Stimulated activated CD4-positive, alpha-beta T cell treated with anti-CD3 and anti-CD28 coated beads, Interleukin-12 subunit alpha, Interleukin-12 subunit beta, amount 100 ng/mL, for 24 hours (primary cell): ENCODE data around the gene GRM8.

Experiments used
- DNase-seq, 2 experiments: peaks; one replicate each; pipeline ENCODE4 v3.0.0-alpha.2; 2020; ENCODE audit warnings: low read depth in 2 of 2

The GRM8 gene

DNA sequence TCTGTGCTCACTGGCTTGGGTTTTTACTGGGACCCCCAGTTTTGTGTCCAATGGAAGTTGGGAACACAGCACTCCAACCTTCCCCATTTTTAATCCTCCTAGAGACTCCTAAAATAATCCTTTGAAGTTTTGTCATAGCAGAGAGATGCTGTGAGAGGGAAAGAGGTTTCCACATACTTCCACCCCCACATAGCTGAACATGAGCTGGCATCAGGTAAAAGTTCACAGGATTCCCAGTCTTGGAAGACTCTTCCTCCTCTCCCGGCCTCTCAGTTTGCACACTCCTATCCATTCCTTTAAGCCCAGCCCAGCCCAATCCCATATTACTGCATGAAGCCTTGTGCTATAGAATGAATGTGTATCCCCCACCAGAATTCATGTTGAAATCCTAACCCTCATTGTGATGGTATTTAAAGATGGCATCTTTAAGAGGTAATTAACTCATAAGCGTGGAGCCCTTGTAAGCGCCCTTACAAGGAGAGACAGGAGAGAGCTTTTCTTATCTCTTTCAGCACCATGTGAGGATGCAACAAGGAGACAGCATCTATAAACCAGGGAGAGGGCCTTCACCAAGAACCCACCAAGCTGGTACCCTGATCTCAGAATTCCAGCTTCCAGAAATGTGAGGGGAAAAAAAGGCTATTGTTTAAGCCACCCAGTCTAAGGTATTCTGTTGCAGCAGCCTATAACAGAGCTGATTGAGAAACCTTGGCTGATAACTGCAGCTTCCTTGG lies 22.4 kb downstream of the GRM8 start:
- no peak for DNase-seq

DNA sequence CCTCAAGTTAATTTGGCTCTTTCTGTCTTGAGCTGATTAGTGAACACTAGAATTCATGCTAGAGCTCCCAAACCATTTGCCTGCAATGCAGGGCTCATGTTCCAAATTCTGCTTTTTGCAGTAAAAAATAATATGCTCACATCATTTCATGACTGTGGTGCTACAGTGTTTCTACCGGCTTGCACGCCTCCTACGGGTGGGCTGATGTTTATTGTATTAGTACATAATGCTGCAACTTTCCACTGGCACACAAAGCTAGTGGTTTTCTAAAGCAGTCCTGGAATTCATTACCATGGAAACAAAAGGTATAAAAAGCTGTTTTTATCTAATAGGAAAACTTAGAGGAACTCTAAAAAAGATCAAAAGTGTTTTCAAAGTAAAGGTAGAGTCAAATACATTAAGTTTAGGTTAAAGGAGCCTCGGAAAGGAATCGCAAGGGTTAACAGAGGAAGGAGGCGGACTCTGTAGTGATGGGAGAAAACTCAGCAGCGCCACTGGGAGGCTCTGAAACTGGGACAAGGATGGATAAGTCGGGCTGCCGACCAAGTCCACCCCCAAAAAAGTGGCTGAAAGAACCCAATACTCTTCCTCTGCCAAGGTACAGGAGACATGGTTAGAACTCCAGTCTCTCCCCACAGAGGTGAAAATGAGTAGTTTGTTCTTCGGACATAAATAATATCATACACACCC lies 25.9 kb downstream of the GRM8 start:
- DNase-seq: no peak

DNA sequence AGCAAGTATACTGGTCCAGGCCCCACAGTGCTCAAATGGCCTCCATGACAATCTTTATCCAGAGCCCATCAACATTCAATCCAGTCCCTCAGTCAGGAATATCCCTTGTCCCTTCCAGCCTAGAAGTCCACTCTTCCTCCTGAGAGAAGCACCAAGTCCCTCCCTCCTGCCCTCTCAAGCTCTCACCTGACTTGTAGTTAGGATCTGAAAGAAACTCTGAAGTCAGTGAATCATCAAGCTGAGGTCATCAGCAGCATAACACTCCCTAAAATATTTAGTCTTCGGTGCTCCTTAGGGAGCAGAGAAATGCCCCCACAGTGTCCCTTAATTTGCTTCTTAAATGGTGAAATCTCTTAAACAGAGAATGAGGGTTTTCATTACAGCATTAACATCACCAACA lies 31.0 kb downstream of the GRM8 start:
- no peak for DNase-seq

DNA sequence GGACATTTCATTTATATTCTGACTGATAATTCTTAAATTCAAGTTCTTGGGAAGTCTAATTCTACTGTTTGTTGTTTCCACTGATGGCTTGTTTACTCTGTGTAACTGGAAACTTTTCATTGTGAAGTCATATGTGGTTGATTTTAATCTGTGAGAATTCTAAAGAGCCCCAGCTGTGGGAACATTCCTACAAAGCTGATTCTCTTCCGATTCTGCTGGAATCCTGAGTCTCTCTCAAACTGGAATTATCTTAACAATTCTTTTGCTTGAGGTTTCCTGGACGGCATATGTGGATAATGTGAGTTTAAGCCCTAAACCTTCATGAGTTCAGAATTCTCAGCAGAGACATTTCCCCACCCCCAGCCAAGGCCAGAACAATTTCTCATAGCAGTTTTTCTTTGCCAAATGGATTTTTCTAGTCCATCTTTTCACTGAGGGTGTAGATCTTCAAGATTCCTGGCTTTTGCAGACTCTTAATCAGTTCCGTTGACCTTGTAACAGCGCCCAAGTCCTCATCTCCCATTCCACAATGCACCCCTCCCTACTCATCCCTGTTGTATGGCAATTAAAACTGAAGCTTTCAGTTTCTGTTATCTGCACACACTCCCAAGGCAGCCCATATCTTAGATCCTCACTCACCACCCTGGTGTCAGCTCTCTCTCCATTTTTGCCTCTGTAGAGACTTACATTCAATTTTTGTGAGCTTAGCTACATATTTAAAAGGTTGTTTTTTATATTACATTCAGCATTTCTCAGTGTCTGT lies 37.6 kb downstream of the GRM8 start:
- DNase-seq: no peak

DNA sequence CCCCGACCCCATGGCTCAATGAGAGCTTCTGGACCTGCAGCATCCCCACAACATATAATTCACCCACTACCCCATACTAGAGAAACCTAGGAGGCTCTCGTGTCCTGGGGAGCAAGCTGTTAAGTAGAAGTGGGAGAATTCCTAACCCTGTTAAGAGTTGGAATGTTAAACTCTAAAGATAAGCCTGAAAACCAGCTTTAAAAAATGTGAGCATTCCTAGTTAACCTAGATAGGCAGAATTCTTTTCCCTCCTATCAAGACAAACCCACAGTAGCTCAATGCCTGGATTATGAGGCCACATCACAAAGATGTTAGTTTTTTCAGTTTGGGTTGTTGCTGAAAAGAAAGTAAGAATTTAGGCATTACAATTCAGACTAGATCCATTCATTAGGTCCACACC lies 42.9 kb downstream of the GRM8 start:
- DNase-seq: no peak

DNA sequence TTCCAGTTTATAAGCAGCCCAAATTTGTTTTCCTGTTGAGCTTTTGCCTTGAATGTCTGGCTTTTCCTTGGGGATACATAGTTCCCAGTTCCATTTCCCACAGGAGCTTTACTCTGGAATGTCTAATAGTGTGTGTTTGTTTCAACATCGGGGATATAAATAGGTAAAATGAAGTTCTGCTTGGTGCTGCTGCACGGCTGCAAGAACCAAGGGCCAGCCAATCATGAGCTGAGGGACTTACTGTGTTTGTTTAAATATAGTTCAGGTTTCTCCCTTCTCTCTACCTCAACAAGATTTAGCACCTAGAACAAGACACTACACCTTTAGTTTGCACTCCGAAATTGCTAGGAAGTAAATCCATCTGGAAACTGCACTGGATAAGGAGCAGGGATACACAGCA lies 43.9 kb downstream of the GRM8 start:
- DNase-seq: no peak

DNA sequence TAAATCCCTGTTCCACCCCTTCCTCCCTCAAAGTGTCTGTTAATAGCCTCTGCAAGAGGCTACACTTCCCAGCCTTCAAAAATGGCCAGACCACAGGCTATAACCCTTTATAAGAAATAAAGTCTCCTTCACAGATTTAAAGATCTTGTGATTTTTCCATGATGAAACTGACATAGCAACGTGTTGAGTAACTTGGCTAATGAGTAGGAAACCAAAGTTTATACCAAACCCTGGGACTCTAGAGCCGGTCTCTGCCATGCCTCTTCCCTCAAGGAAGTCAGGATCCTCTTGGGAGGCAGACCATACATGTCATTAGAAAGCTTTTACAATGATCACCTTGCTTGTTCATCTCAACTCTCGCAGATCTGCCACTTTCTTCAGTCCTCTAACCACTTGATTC lies 44.4 kb downstream of the GRM8 start:
- no peak for DNase-seq

DNA sequence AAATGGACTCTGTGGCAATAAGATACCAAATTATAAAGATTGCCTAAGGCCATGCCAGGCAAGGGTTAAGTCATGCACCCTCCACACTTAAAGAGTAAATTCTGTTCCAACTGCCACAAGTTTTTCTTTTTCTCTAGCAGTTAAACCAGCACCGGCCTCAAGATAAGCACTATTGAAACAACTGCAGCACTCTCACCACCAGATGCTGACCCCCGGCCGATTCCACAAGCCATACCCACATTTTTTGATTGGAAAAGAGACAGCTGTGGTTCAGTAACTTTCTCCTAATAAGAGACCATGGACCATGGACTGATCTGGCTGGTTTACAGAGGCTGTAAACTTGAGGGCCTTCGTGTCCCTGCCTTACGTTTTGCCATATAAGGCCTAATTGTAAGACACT lies 44.9 kb downstream of the GRM8 start:
- no peak for DNase-seq

DNA sequence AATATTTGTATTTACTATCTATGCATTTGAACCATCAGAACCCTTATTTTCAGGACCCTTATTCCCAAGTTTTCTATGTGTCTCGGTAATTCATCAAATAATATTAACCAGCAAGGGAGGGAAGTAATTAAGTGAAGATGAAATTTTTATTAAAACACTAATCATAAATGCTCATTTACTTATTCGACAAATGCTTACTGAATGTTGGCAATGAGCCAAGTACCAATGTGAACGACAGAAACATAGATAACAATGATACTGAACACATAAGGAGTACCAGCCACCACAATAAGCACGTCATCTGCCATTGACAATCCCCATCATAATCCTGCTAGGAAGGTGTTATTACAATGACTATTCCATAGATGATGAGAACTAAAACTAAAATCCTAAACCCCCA lies 45.5 kb downstream of the GRM8 start:
- DNase-seq: no peak

DNA sequence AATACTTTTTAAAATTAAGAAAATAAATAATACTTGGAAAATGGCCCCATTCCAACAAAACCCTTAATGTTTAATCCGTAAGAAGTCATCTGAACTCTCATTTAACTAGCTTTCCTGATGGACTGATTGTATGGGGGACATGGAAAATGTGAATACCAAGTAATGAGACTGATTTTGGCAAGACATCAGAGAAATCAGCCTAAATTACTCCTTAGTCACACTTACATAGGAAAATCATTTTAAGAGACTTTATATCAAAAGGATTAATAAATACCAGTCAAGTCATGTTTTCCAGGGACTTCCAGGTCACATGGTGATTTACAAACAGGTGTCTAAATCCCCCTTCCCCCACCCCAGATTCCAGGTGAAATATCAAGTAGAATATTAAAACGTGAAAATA lies 58.2 kb downstream of the GRM8 start:
- DNase-seq: no peak

DNA sequence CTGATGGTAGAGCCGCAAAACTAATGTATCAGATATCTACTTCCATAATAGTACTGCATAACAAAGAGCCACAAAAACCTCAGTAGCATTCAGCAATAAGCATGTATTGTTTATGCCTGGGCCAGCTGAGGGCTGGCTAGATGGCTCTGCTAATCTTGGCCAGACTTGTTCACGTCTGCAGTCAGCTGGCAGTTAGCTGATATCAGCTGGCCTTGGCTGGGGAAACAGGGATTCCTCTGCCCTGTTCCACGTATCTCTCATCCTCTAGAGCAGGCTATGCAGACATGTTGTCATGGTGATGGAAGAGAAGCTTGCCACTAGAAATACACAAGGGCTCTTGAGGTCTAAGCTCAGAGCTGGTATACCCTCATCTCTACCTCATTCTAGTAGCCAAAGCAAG lies 62.9 kb downstream of the GRM8 start:
- DNase-seq: no peak

DNA sequence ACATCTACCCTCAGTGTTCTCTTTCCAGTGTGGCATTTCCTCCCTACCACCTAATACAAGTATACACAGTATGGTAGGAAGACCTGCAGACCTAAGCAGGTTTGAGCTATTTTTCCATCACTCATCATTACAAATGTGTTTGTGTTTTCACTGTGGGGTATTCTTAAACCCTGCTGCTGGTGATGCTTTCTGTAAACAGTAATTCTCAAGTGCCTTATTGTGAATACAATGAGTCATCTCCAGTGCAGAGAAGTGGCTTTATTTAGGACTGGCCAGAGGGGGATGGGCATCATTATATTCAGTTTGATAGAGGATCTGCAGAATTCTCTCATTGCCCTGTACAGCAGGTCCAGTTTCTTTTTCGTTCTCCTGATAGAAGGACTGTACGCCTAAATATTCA lies 63.7 kb downstream of the GRM8 start:
- no peak for DNase-seq

DNA sequence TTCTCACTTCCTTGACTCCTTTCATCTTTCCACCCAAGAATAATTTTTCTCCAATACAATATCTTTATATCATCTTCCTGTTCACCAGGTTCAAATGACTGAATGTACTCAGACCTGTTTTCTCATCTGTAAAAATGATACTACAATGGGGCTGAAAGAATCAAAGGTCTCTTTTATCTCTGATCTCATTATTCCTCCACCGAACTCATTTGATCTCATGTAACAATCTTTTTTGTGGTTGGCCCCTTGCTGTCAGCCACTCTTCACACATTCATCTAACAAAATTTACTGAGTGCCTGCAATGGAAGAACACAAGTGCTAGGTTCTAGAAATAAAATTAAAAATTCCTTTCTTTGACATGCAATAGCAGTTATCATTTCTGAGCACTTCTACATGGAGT lies 65.0 kb downstream of the GRM8 start:
- no peak for DNase-seq

DNA sequence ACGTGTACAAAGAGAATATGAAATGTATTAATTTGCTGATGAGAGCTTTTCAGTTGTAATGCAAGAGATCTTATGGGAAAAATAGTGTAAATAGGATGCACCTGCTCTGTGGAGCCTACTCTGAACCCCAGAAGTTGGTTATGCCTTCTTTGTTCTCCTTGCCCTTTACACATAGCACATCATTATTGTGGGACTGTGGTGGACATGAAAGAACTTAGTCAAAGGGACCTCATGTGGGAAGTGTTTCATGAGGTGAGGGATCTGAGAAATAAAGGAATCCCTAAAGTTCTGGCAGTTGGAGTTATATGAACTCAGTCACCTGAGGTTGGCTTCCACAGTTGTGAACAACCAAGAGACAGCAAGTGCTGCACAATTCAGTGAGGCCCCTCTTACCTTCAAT lies 66.1 kb downstream of the GRM8 start:
- no peak for DNase-seq

DNA sequence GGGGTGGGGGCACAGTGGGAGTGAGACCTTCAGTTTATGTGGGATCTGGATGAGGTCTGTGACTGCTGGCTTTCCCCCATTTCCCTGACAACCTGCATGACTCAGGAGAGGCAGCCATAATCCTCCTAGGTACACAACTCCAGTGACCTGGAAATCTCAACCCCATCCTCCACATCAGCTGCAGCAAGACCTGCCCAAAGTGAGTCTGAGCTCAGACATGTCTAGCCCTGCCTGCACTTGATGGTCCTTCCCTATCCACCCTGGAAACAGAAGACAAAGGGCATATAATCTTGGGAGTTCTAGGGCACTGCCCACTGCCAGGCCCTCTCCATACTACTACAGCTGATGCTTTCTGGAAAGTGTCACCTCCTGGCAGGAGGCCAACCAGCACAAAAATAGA lies 75.6 kb downstream of the GRM8 start:
- DNase-seq: no peak

DNA sequence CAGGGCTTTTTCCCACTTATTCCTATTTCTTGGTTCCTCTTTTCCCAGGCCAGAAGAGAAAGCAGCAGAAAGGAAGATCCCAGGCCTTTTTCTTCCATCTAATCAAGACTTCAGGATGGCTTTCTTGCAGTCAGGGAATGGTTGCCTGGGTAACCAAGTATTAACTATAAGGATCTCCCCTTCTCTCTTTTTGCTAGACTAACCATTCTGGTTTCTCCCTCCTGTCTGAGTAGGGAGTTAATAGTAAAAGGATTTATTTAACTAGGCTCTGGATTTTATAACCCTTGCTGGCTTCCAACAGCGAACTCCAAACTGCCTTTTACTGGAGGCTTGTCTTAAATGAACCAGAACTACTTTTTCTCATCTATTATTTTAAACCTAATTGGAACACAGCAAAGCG lies 90.4 kb downstream of the GRM8 start:
- no peak for DNase-seq

DNA sequence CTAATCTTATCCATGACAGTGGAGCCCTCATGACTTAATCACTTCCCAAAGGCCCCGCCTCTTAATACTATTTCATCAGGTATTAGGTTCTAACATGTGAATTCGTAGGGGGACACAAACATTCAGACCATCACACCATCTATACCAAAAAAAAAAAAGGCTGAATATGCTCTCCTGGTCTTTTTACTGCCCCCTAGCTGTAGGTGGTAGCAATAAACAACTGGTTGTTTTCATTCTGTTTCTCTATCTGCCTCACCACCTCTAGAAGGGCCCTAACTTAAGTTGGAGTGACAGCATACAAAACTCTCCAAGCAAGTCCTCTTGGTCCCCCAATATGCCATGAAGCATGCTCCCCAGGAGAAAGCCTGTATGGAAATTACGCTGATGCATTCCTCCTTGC lies 94.1 kb downstream of the GRM8 start:
- DNase-seq: no peak

DNA sequence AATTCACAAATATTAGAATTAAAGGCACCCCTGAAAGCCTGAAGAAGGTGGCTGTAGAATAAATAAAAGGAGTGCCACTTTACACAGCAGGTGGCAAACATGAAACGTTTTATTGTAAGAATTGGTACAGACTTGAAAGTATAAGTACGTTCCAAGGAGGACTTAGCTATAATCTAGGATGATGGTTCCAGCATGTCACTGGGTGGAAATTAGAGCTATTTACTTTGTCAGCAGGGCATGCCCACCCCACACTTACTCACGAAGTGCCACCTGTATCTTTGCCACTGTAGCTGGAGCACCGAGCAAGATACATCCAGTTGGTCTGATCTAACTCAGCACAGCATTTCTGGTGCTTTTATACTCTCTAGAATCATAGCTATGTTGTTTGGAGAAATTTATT lies 97.8 kb downstream of the GRM8 start:
- no peak for DNase-seq

DNA sequence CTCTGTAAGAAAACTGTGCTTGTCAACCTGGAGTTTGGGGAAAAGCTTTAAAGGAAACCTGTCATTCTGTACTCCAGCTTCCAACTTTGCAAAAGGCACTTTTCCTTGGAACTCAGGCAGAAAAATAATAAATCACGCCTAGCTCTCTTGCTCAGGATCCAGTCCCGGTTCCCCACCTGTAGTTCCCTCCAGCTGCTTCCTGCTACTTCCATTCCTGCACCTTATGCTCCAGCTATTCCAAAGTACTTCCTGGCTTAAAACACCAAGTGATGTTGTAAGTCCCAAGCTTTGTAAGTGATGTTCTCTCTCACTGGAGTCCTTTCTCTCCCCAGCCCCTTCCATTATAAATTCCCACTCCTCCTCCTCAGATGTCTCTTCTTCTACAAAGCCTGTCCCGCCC lies 98.6 kb downstream of the GRM8 start:
- no peak for DNase-seq

DNA sequence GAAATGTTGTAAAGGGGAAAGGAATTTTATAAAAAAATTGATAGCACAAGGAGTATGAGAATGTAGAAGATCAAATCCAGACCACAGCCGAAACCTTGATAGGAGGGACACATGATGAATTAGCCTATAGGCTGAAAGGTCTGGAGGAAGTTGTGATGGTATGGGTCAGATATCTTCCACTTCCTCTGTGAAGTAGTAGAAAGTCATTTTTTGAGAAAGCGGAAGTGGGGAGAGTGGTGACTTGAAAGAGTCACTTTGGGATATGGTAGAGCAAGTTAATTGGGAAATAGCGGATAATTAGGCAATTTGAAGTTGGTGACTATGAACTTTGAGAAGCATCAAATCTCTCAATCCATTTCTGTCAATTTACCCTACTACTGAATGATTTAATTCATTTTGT lies 99.4 kb downstream of the GRM8 start:
- DNase-seq: no peak

DNA sequence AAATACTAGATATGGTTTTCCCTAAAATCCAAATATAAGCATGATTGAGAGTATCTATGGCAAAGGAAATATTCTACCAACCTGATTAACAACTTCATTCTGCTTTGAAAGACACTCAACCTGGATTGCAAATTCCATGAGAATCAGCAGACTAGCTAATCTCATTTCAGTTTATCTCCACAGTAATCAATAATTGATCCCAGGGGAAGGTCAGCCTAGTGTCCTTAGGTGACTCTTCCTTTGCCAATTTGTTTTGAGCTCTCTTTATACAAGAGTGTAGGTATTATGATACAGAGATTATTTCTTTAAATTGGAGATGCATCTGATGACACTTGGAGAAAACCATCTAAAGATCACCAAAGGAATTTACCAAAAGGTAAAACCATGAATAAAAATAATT lies 100.3 kb downstream of the GRM8 start:
- DNase-seq: no peak

DNA sequence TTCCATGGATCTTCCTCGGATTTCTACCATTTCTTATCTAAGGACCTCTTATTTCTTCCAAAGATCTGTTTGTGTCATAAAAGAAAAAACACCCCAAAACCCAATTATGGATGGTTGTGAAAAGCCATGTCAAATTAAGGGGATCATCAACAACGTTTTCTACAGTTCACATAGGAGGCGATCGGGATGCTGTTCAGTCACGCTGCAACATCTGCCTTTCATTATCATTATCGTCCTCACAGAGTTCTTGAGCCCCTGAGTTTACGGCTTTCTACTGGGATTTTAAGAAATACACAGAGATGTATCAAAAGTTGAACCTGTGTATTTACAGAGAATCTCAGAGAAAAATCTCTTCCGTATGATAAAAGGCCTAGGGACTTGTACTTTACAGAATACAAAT lies 101.4 kb downstream of the GRM8 start:
- no peak for DNase-seq

DNA sequence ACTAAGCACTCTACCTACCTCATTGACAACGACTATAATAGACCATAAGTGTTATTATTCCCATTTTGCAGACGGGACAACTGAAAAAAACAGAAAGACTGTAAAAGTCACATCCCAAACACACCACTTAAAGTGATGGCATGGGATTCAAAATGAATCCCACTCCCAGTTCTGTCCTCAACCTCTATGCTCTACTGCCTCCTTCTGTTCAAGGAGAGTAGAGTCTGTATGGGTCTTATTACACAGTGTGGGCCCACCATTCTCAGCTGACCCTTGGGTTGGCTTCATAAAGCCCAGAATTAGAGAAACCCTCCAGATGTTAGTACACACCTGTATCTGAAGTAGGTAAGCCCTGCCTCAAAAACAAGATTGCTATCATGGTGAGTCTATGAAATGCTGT lies 102.2 kb downstream of the GRM8 start:
- DNase-seq: no peak
